ENCODE results near the gene HUNK. TPM values are rescaled to one million over a fixed set of nuclear protein-coding genes. Genes with fewer than 3 reads are reported as not detected.
"Not testable (repeated sequence)": the region's sequence is repeated elsewhere in the genome, so short reads cannot be mapped to it uniquely, and the experiment has no call there.

HUNK gene
- total RNA-seq, 1 donor from 2014 or later = 0.64 TPM

GRCh38 chr21:31943561-31943960 is 70.7 kb downstream of the HUNK start:
- Histone ChIP-seq H3K4me3 (no peak overlapping the region), H3K27ac (no peak overlapping the region), H3K4me1 (no peaks in the 10 kb centered on the region), H3K36me3 (no peaks in the 10 kb centered on the region), H3K9me3 (no peaks in the 10 kb centered on the region), H3K27me3 (no peaks in the 10 kb centered on the region)
- TF ChIP-seq CTCF (IDR thresholded peaks at IDR 0.05) = no peak
- no peak for DNase-seq (ENCODE audit: low spot score in 2 of 2)
- intact Hi-C loops (cut with DNase I) = no loop called here

- DNase-seq (ENCODE audit: low spot score in 2 of 2) = no peak
- Histone ChIP-seq H3K27me3 (no peaks in the 10 kb centered on the region), H3K36me3 (no peaks in the 10 kb centered on the region), H3K9me3 (no peaks in the 10 kb centered on the region), H3K27ac (no peak overlapping the region), H3K4me1 (no peaks in the 10 kb centered on the region), H3K4me3 (no peak overlapping the region)
- intact Hi-C loops (cut with DNase I) = no loop called here
- TF ChIP-seq CTCF (IDR thresholded peaks at IDR 0.05) = no peak
Measured at GRCh38 chr21:31945141-31945540, 72.3 kb downstream of the HUNK start.

GRCh38 chr21:31945546-31945945 is 72.7 kb downstream of the HUNK start:
- TF ChIP-seq CTCF (IDR thresholded peaks at IDR 0.05) = no peak
- intact Hi-C loops (cut with DNase I) = no loop called here
- Histone ChIP-seq H3K9me3 (no peaks in the 10 kb centered on the region), H3K27me3 (no peaks in the 10 kb centered on the region), H3K4me3 (no peak overlapping the region), H3K4me1 (no peaks in the 10 kb centered on the region), H3K27ac (no peak overlapping the region), H3K36me3 (no peaks in the 10 kb centered on the region)
- DNase-seq (ENCODE audit: low spot score in 2 of 2) = no peak

GRCh38 chr21:31946231-31946630 is 73.4 kb downstream of the HUNK start:
- H3K36me3 ChIP-seq = no peaks in the 10 kb centered on the region
- H3K27ac ChIP-seq = no peak overlapping the region
- intact Hi-C loops (cut with DNase I) = no loop called here
- H3K4me1 ChIP-seq = no peaks in the 10 kb centered on the region
- no peak for TF ChIP-seq CTCF (IDR thresholded peaks at IDR 0.05)
- no peaks in the 10 kb centered on the region for H3K9me3 ChIP-seq
- H3K4me3 ChIP-seq = no peak overlapping the region
- no peaks in the 10 kb centered on the region for H3K27me3 ChIP-seq
- no peak for DNase-seq (ENCODE audit: low spot score in 2 of 2)

- H3K4me1 ChIP-seq; H3K9me3 ChIP-seq; H3K36me3 ChIP-seq; intact Hi-C loops (cut with DNase I); DNase-seq (ENCODE audit: low spot score in 2 of 2); H3K27me3 ChIP-seq; H3K27ac ChIP-seq: not testable (repeated sequence)
- peak overlapping the region in 1 of 2 donors; percentile 10 for H3K4me3 ChIP-seq
Measured at GRCh38 chr21:31946876-31947550, 74.2 kb downstream of the HUNK start.

GRCh38 chr21:31948676-31949075 is 75.9 kb downstream of the HUNK start:
- intact Hi-C loops (cut with DNase I) = no loop called here

More at GRCh38 chr21:31948676-31949075, 75.9 kb downstream of the HUNK start:
- no peak overlapping the region for H3K4me3 ChIP-seq
- no peaks in the 10 kb centered on the region for H3K36me3 ChIP-seq
- TF ChIP-seq CTCF (IDR thresholded peaks at IDR 0.05) = no peak
- no peak for DNase-seq (ENCODE audit: low spot score in 2 of 2)
- no peaks in the 10 kb centered on the region for H3K27me3 ChIP-seq
- H3K27ac ChIP-seq = no peak overlapping the region
- no peaks in the 10 kb centered on the region for H3K4me1 ChIP-seq
- H3K9me3 ChIP-seq = no peaks in the 10 kb centered on the region
